Liver (tissue), 9 donors: ENCODE results near the gene MBLAC1. TPM values are rescaled to one million over a fixed set of nuclear protein-coding genes. Genes with fewer than 3 reads are reported as not detected.

Experiments
- DNase-seq: peaks from one replicate; pipeline ENCODE4 v3.0.0-alpha.2; 2017; ENCODE audit warnings: low spot score
- H3K27ac ChIP-seq, 2 donors: one replicate each; pipeline ENCODE4 v1.7.0; 2013; ENCODE audit warnings: inconsistent platforms in 2 of 2, low read length in 2 of 2, control low read depth in 1 of 2, low read depth in 1 of 2, mild to moderate bottlenecking in 1 of 2
- H3K27me3 ChIP-seq, 4 donors: one replicate each; pipeline versions ENCODE4 v1.6.1 to v1.7.0; 2013; ENCODE audit warnings: low read length in 3 of 4, inconsistent platforms in 1 of 4, mild to moderate bottlenecking in 1 of 4, moderate library complexity in 1 of 4; ENCODE audit not compliant: control insufficient read depth in 4 of 4, insufficient read depth in 4 of 4
- H3K36me3 ChIP-seq, 4 donors: one replicate each; pipeline versions ENCODE4 v1.6.1 to v1.7.0; 2013; ENCODE audit warnings: low read length in 3 of 4, mild to moderate bottlenecking in 3 of 4, low read depth in 1 of 4, moderate library complexity in 1 of 4; ENCODE audit not compliant: control insufficient read depth in 4 of 4, insufficient read depth in 3 of 4
- H3K4me1 ChIP-seq, 4 donors: one replicate each; pipeline versions ENCODE4 v1.6.1 to v1.7.0; 2013; ENCODE audit warnings: low read length in 3 of 4, mild to moderate bottlenecking in 3 of 4, moderate library complexity in 1 of 4; ENCODE audit not compliant: control insufficient read depth in 4 of 4, insufficient read depth in 4 of 4
- H3K4me3 ChIP-seq, 3 donors: one replicate each; pipeline versions ENCODE4 v1.6.1 to v1.7.0; 2013; ENCODE audit warnings: low read length in 3 of 3, control low read depth in 1 of 3, low read depth in 1 of 3, mild to moderate bottlenecking in 1 of 3
- H3K9ac ChIP-seq, 2 donors: one replicate each; pipeline ENCODE4 v1.7.0; 2013; ENCODE audit warnings: low read length in 2 of 2, mild to moderate bottlenecking in 2 of 2, moderate library complexity in 2 of 2, control low read depth in 1 of 2, low read depth in 1 of 2
- H3K9me3 ChIP-seq, 4 donors: one replicate each; pipeline versions ENCODE4 v1.6.1 to v1.7.0; 2013; ENCODE audit warnings: low read length in 3 of 4; ENCODE audit not compliant: control insufficient read depth in 4 of 4
- EGR1 ChIP-seq, 2 donors: IDR thresholded peaks; 2 replicates each; pipeline ENCODE4 v1.6.1; 2016 to 2018; ENCODE audit warnings: antibody characterized with exemption in 2 of 2, low read depth in 2 of 2
- FOXA1 ChIP-seq: IDR thresholded peaks from 2 replicates; pipeline ENCODE4 v1.6.1; 2016; ENCODE audit warnings: antibody characterized with exemption
- FOXA2 ChIP-seq: IDR thresholded peaks from 2 replicates; pipeline ENCODE4 v1.6.1; 2016; ENCODE audit warnings: antibody characterized with exemption
- GABPA ChIP-seq, 2 donors: IDR thresholded peaks in 1 of 2; conservative IDR thresholded peaks in 1 of 2; 2 replicates each; pipeline ENCODE4 v1.6.1; 2016; ENCODE audit warnings: antibody characterized with exemption in 2 of 2, mild to moderate bottlenecking in 1 of 2, moderate library complexity in 1 of 2
- HNF4A ChIP-seq, 2 donors: conservative IDR thresholded peaks; 2 replicates each; pipeline ENCODE4 v1.6.1; 2016; ENCODE audit warnings: antibody characterized with exemption in 2 of 2, mild to moderate bottlenecking in 2 of 2
- HNF4G ChIP-seq: IDR thresholded peaks from 2 replicates; pipeline ENCODE4 v1.6.1; 2016; ENCODE audit warnings: antibody characterized with exemption
- JUND ChIP-seq, 2 donors: IDR thresholded peaks; 2 replicates each; pipeline ENCODE4 v1.6.1; 2016; ENCODE audit warnings: antibody characterized with exemption in 2 of 2
- NR2F2 ChIP-seq: IDR thresholded peaks from 2 replicates; pipeline ENCODE4 v1.6.1; 2016; ENCODE audit warnings: antibody characterized with exemption
- RAD21 ChIP-seq, 2 donors: IDR thresholded peaks; 2 replicates each; pipeline ENCODE4 v1.6.1; 2016; ENCODE audit warnings: antibody characterized with exemption in 2 of 2, mild to moderate bottlenecking in 2 of 2
- RXRA ChIP-seq, 2 donors: IDR thresholded peaks; 2 replicates each; pipeline ENCODE4 v1.6.1; 2017 to 2018; ENCODE audit warnings: antibody characterized with exemption in 2 of 2, mild to moderate bottlenecking in 1 of 2
- SP1 ChIP-seq: IDR thresholded peaks from 2 replicates; pipeline ENCODE4 v1.6.1; 2018; ENCODE audit warnings: antibody characterized with exemption, mild to moderate bottlenecking
- TAF1 ChIP-seq: conservative IDR thresholded peaks from 2 replicates; pipeline ENCODE4 v1.6.1; 2016; ENCODE audit warnings: antibody characterized with exemption, mild to moderate bottlenecking
- YY1 ChIP-seq: IDR thresholded peaks from 2 replicates; pipeline ENCODE4 v1.6.1; 2016; ENCODE audit warnings: antibody characterized with exemption, mild to moderate bottlenecking
- WGBS: extraction: QIAGEN DNeasy Blood & Tissue Kit; methylation state at CpG from one replicate; pipeline ENCODE4 v1.1.7; 2013; 5-methylcytosine and 5-hydroxymethylcytosine counted together
- polyA plus RNA-seq, 2 donors: library from polyadenylated mRNA; stranded (reverse) in 1 of 2; unstranded in 1 of 2; fragments of 200-250 nt in 1 of 2; fragments of >200 nt in 1 of 2; fragmentation: Nextera tagmentation in 1 of 2; extraction: Ambion mirVana in 1 of 2; gene quantifications; one replicate each; pipeline versions ENCODE4 v1.2.1 to v1.2.3, GENCODE V29; 2013 to 2015
- total RNA-seq, 2 donors: library from RNA; depleted of rRNA; stranded (reverse); fragments of >200 nt; gene quantifications; one replicate each; pipeline ENCODE4 v1.2.3, GENCODE V29; 2014
- TF ChIP-seq, protein P1 (sequence below): IDR thresholded peaks from 2 replicates; pipeline ENCODE4 v1.6.1; 2016; ENCODE audit warnings: antibody characterized with exemption
- TF ChIP-seq, protein P2 (sequence below): IDR thresholded peaks from 2 replicates; pipeline ENCODE4 v1.6.1; 2016; ENCODE audit warnings: antibody characterized with exemption, mild to moderate bottlenecking
- TF ChIP-seq, protein P3 (sequence below): IDR thresholded peaks from 2 replicates; pipeline ENCODE4 v1.6.1; 2016; ENCODE audit warnings: antibody characterized with exemption
- TF ChIP-seq, protein P4 (sequence below): IDR thresholded peaks from 2 replicates; pipeline ENCODE4 v1.6.1; 2016; ENCODE audit warnings: antibody characterized with exemption
- TF ChIP-seq, protein P5 (sequence below): fragments of 150-350 bp; IDR thresholded peaks from 2 replicates; pipeline ENCODE4 v1.5.1; 2017; ENCODE audit warnings: improper control_type of control experiment, low read depth, low read length; ENCODE audit not compliant: missing input control
- donor health status: healthy.
- donor health status: healthy.
- donor health status: healthy.
- donor health status: healthy.
- donor health status: healthy.

Gene MBLAC1, protein sequence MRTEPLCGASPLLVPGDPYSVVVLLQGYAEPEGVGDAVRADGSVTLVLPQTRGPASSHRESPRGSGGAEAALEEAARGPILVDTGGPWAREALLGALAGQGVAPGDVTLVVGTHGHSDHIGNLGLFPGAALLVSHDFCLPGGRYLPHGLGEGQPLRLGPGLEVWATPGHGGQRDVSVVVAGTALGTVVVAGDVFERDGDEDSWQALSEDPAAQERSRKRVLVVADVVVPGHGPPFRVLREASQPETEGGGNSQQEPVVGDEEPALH
- total RNA-seq = 1 to 10 TPM; 1.4 TPM
- 1 to 10 TPM; 1.0 to 1.3 TPM for polyA plus RNA-seq

DNA sequence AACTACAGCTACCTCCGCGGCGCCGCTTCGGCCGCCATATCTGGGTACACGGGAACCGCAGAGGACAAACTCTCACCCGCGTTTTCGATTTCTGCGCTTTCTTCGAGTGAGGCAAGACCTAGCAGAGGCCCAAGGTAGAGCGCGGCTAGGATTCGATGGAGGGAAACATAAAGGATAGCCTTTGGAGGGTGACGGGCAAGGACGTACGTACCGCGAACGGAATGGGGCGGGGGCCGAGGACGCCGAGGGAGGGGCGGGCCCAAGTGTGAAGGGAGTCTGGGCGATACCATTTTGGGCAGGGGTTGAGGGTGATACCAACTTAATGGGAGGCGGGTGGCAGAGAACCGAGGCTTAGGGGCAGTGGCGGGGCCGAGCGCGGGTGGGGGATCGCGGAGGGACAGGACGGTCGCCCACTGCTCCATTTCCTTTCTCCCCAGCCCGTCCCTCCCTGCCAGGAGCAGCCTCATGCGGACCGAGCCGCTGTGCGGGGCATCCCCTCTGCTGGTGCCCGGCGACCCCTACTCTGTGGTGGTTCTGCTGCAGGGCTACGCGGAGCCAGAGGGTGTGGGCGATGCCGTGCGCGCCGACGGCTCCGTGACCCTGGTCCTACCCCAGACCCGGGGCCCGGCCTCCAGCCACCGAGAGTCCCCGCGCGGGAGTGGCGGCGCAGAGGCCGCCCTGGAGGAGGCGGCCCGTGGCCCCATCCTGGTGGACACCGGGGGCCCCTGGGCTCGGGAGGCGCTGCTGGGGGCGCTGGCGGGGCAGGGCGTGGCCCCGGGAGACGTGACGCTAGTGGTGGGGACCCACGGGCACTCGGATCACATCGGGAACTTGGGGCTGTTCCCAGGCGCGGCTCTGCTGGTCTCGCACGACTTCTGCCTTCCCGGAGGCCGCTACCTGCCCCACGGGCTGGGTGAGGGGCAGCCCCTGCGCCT is at the start of gene MBLAC1:
TSS of gene MBLAC1 (plus strand) at position 37 of the 935 bp plus-strand sequence. CDS start at position 466, 429 bp downstream.
- peak; percentile 19 for TF ChIP-seq NR2F2
- TF ChIP-seq, protein P1, sequence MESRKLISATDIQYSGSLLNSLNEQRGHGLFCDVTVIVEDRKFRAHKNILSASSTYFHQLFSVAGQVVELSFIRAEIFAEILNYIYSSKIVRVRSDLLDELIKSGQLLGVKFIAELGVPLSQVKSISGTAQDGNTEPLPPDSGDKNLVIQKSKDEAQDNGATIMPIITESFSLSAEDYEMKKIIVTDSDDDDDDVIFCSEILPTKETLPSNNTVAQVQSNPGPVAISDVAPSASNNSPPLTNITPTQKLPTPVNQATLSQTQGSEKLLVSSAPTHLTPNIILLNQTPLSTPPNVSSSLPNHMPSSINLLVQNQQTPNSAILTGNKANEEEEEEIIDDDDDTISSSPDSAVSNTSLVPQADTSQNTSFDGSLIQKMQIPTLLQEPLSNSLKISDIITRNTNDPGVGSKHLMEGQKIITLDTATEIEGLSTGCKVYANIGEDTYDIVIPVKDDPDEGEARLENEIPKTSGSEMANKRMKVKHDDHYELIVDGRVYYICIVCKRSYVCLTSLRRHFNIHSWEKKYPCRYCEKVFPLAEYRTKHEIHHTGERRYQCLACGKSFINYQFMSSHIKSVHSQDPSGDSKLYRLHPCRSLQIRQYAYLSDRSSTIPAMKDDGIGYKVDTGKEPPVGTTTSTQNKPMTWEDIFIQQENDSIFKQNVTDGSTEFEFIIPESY = no peak
- TF ChIP-seq SP1 = no peak
- TF ChIP-seq, protein P2, sequence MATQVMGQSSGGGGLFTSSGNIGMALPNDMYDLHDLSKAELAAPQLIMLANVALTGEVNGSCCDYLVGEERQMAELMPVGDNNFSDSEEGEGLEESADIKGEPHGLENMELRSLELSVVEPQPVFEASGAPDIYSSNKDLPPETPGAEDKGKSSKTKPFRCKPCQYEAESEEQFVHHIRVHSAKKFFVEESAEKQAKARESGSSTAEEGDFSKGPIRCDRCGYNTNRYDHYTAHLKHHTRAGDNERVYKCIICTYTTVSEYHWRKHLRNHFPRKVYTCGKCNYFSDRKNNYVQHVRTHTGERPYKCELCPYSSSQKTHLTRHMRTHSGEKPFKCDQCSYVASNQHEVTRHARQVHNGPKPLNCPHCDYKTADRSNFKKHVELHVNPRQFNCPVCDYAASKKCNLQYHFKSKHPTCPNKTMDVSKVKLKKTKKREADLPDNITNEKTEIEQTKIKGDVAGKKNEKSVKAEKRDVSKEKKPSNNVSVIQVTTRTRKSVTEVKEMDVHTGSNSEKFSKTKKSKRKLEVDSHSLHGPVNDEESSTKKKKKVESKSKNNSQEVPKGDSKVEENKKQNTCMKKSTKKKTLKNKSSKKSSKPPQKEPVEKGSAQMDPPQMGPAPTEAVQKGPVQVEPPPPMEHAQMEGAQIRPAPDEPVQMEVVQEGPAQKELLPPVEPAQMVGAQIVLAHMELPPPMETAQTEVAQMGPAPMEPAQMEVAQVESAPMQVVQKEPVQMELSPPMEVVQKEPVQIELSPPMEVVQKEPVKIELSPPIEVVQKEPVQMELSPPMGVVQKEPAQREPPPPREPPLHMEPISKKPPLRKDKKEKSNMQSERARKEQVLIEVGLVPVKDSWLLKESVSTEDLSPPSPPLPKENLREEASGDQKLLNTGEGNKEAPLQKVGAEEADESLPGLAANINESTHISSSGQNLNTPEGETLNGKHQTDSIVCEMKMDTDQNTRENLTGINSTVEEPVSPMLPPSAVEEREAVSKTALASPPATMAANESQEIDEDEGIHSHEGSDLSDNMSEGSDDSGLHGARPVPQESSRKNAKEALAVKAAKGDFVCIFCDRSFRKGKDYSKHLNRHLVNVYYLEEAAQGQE = peak; percentile 42
- no peak for TF ChIP-seq HNF4A (conservative IDR thresholded peaks at IDR 0.05)
- TF ChIP-seq JUND (IDR thresholded peaks at IDR 0.05) = no peak
- no peak for TF ChIP-seq FOXA1
- TF ChIP-seq, protein P3, sequence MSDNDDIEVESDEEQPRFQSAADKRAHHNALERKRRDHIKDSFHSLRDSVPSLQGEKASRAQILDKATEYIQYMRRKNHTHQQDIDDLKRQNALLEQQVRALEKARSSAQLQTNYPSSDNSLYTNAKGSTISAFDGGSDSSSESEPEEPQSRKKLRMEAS = peak; percentile 47
- peak; percentile 15 to 39 for TF ChIP-seq RXRA (IDR thresholded peaks at IDR 0.05)
- TF ChIP-seq EGR1 (IDR thresholded peaks at IDR 0.05; ENCODE audit: low read depth in 2 of 2) = no peak
- TF ChIP-seq YY1 = peak; percentile 98
- TF ChIP-seq, protein P4, sequence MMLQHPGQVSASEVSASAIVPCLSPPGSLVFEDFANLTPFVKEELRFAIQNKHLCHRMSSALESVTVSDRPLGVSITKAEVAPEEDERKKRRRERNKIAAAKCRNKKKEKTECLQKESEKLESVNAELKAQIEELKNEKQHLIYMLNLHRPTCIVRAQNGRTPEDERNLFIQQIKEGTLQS = no peak
- no peak for TF ChIP-seq TAF1
- TF ChIP-seq, protein P5, sequence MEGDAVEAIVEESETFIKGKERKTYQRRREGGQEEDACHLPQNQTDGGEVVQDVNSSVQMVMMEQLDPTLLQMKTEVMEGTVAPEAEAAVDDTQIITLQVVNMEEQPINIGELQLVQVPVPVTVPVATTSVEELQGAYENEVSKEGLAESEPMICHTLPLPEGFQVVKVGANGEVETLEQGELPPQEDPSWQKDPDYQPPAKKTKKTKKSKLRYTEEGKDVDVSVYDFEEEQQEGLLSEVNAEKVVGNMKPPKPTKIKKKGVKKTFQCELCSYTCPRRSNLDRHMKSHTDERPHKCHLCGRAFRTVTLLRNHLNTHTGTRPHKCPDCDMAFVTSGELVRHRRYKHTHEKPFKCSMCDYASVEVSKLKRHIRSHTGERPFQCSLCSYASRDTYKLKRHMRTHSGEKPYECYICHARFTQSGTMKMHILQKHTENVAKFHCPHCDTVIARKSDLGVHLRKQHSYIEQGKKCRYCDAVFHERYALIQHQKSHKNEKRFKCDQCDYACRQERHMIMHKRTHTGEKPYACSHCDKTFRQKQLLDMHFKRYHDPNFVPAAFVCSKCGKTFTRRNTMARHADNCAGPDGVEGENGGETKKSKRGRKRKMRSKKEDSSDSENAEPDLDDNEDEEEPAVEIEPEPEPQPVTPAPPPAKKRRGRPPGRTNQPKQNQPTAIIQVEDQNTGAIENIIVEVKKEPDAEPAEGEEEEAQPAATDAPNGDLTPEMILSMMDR = no peak
- peak in 1 of 2 donors; percentile 17 for TF ChIP-seq RAD21 (IDR thresholded peaks at IDR 0.05)
- TF ChIP-seq HNF4G = no peak
- TF ChIP-seq FOXA2 = no peak
- peak in 1 of 2 donors; percentile 65 for TF ChIP-seq GABPA (IDR thresholded peaks at IDR 0.05 in 1 of 2, conservative IDR thresholded peaks at IDR 0.05 in 1 of 2)
- WGBS = under 1% methylated on average over 85 of the region's 85 CpGs
- peak within 1 kb of the TSS; percentile 96 to 99 for H3K27ac ChIP-seq

More for the DNA sequence above, at the start of gene MBLAC1:
- Histone ChIP-seq H3K36me3 (no peaks in the 10 kb centered on the region), H3K4me1 (peaks cover 9 to 31% (median 17%) of the 10 kb centered on the region in 4 donors), H3K4me3 (peak within 1 kb of the TSS; percentile 80 to 90 (median 88)), H3K27me3 (no peaks in the 10 kb centered on the region), H3K9ac (peak within 1 kb of the TSS; percentile 80 to 88), H3K9me3 (no peaks in the 10 kb centered on the region)
- DNase-seq = peak; percentile 95
